Stimulated activated CD4-positive, alpha-beta T cell treated with anti-CD3 and anti-CD28 coated beads, Interleukin-1b, Interleukin-23, amount 100 ng/mL, for 4 hours (primary cell): ENCODE results near the gene MTG1.
"Not testable (repeated sequence)": the region's sequence is repeated elsewhere in the genome, so short reads cannot be mapped to it uniquely, and the experiment has no call there.

ENCODE experiments used
- DNase-seq, 2 donors: peaks; one replicate each; pipeline ENCODE4 v3.0.0-alpha.2; 2020; ENCODE audit warnings: low read depth in 2 of 2

MTG1 gene

DNA sequence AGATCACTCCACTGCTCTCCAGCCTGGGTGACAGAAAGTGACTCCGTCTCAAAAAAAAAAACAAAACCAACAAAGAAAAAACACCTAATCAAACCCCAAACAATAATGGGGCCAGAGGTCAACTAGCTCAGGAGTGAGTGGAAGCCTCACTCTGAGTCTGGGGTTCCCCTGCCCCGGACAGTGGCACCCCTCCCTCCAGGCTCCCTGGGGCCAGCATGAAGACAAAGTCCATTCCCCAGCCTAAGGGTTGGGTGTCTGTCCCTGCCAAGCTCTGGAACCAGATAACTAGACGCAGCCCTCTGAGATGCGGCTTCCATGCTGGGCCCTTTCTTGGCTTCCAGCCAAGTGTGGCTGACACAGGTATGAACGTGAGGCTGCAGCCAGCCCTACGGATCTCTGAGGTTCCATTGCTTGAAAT, 34.4 kb upstream of the MTG1 start:
- no peak for DNase-seq

DNA sequence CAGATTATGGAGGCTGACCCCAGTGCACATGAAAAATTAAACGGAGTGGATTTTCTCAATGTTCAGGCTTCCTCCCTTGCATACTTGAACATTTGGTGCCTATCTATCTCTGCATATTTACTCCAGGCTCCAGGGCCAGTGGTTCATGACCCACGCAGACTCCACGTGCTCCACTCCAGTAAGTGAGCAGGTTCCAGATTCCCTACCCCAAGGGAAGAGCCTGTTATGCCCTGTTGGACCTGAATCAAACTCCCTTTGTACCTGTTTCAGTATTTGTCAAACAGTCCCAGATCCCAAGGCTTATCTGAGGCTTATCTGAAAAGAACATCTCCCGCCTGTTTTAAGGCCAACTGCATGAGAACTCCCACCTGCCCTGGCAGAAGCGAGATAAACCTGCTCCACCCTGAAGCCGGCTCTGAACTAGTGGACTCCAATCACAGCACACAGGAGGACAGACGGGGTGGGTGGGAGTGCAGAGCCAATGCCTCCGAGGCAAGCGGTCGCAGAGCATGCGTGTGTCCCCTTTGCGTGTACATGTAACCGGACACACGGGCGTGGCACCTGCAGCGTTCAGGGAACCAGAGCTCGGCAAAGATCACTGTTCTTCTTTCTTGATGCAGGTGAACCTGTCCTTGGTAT, 33.9 kb upstream of the MTG1 start:
- DNase-seq, result no peak

- DNase-seq, result no peak
Observed at GRCh38 chr10:133361227-133361626, 32.7 kb upstream of the MTG1 start.

- no peak for DNase-seq
Observed at GRCh38 chr10:133361773-133362441, 32.0 kb upstream of the MTG1 start.

DNA sequence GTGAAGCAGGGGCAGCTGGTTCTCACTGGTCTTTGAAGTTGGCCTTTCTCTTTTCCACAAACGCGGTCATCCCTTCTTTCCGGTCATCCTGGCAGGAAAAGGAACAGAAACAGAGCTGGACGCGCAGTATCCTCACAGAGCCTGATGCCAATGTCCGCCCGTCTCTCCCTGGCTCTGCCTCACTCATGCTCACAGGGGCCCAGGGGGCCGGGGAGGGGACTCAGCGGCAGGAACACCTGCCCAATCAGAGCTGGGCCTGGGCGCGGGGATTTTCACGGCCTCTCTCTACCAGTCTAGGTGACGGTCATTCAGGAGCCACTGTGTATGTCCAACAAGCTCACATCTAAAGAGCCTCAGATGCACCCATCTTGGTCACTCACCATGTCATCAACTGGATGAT, 31.1 kb upstream of the MTG1 start:
- DNase-seq, result no peak

DNA sequence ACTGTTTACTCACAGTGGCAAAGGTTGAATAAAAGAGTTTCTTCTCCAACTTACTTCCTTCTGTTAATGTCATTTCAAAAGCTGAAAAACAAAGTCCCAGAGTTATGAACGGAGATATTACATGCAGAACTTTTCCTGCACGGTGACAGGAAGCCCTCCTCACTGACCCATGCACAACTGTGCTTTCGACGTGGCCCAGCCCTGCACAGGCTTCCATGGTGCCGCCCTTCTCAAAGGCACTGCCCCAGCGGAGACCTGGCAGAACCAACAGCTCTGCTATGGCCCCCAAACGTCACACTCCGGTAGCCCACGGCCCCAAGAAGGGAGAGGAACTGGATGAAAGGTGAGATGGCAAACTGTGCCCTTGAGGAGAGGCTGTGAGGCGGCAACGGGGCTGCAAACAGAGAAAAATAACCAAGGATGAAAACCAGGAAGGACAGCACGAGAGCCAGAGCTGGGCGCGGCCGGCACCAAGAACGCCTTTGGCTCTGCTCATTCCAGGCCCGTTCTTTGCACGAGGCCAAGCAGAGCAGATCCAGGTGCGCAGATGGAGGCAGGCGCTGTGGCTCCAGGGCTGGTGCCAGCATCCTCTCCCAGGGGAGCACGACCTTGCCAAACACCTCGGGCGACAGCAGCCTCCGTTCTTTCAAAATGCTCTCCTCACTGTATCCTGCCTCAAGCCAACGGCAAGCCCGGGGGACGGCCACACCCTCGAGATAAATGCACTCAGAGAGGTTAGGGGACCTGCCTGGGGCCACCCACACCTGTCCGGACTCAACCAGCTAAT, 29.1 kb upstream of the MTG1 start:
- DNase-seq, result no peak

- no peak for DNase-seq
Observed at GRCh38 chr10:133365461-133366129, 28.4 kb upstream of the MTG1 start.

GRCh38 chr10:133366130-133366478, 27.9 kb upstream of the MTG1 start:
- no peak for DNase-seq

DNA sequence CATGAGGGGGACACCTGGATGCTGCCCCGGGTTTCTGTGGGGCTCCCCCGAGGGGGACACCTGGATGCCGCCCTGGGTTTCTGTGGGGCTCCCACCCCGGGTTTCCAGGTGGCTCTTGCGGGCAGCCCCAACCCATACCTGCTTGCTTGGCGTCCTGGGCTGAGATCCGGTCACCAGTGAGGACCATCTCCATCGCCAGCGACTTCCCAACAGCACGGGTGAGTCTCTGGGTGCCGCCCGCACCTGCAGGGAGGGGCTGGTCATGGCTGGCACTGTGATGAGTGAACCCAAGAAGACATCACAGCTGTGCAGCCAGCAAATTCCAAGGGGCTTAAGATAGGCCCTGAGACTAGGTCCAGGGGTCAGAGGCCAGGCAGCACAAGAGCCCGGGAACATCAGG, 27.2 kb upstream of the MTG1 start:
- DNase-seq, result no peak

GRCh38 chr10:133367461-133367860, 26.5 kb upstream of the MTG1 start:
- DNase-seq, result not testable (repeated sequence)

DNA sequence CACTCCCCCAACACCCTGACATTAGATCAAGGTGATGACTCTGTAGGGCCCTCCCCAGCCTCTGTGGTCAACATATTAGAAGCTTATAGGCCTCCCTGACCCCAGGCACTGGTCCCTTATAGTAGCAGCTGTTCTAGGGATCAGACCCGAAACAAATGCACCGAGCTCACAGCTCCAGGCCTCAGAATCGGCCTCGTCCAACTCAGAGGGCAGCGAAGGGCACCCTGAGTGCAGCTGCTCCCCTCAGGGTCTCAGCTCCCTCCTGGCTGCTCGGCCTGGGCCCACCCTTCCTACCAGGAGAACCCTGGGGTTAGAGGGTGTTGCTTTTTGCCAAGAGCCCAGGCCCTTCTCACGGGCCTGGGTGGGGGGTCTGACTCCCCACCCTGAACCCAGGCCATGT, 25.8 kb upstream of the MTG1 start:
- no peak for DNase-seq

GRCh38 chr10:133370030-133370786, 23.7 kb upstream of the MTG1 start:
- DNase-seq, result no peak

- no peak for DNase-seq
Observed at GRCh38 chr10:133372507-133372906, 21.4 kb upstream of the MTG1 start.

- peak; percentile 85 to 95 for DNase-seq
Observed at GRCh38 chr10:133373174-133374090, 20.5 kb upstream of the MTG1 start, which contains the start of gene ECHS1. ECHS1 (minus strand) TSS chr10:133373354; CDS start chr10:133373333, 21 bp downstream.

GRCh38 chr10:133375357-133376115, 18.4 kb upstream of the MTG1 start:
- DNase-seq, result no peak

DNA sequence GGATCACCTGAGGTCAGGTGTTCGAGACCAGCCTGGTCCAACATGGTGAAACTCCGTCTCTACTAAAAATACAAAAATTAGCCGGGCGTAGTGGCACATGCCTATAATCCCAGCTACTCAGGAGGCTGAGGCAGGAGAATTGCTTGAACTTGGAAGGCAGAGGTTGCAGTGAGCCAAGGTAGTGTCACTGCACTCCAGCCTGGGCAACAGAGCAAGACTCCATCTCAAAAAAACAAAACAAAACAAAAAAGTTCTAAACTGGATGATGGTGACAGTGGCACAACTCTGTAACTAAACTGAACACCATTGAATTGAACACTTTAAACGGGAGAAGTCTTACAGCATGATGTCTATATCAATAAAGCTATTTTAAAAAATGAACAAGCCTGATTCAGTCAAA, 17.8 kb upstream of the MTG1 start:
- not testable (repeated sequence) for DNase-seq

GRCh38 chr10:133377025-133377817, 16.7 kb upstream of the MTG1 start:
- no peak for DNase-seq

DNA sequence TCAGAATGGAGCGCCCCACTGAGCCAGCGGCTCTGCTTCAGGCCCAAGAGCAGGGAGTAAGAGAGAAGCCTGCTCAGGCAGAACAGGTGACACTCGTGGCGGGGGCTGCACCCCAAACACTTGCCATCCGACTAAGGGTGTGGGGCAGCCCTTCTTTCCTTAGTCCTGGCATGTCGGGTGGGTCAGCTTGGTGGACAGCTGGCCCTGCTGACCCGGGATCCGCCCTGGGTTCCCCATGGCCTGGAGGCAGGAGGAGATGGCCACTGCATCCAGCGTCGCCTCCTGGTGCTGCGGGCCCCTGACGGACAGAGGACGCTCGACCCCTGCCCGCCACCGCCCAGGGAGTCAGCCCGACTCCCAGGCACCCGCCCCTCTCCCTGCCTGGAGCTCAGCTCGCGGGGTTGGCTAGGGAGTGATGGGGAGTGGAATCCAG, 16.1 kb upstream of the MTG1 start:
- DNase-seq, result no peak
